PC-9 (cell line): ENCODE data around the gene POFUT2. TPM values are rescaled to one million over a fixed set of nuclear protein-coding genes. Genes with fewer than 3 reads are reported as not detected.

Experiments used
- BruUV-seq: library from RNA; stranded (reverse); fragments of 400-500 nt; replicated peaks from 2 replicates; lab custom pipeline; 2021; lab: Mats Ljungman, UMichigan
- CTCF ChIA-PET: fragments of 300-600 bp; sonication (Branson Sonifier 250); formaldehyde crosslinking; loops from one replicate; lab custom pipeline; 2022; ENCODE audit warnings: antibody characterized with exemption; lab: Charles Lee
- POLR2A ChIA-PET: fragments of 300-600 bp; sonication (Branson Sonifier 250); formaldehyde crosslinking; loops from one replicate; lab custom pipeline; 2022; ENCODE audit warnings: antibody characterized with exemption; ENCODE audit not compliant: unreplicated experiment; lab: Charles Lee
- DNase-seq, 2 experiments: peaks; one replicate each; pipeline versions ENCODE4 v3.0.0 to v3.0.0-alpha.2; 2015 to 2022; ENCODE audit warnings: mixed read lengths in 1 of 2
- H2AFZ ChIP-seq: fragments of 200-600 bp; sonication (generic); 2 replicates; pipeline ENCODE4 v1.8.1; 2017; ENCODE audit warnings: antibody characterized with exemption
- H3F3A ChIP-seq: fragments of 200-600 bp; sonication (generic); 2 replicates; pipeline ENCODE4 v1.8.1; 2017; ENCODE audit warnings: antibody characterized with exemption, mild to moderate bottlenecking, low read depth; ENCODE audit not compliant: insufficient read depth
- H3K27ac ChIP-seq: fragments of 200-600 bp; sonication (generic); 2 replicates; pipeline ENCODE4 v1.6.1; 2016; ENCODE audit warnings: mixed run types
- H3K27me3 ChIP-seq: fragments of 200-600 bp; sonication (generic); 2 replicates; pipeline ENCODE4 v1.6.1; 2016; ENCODE audit warnings: low read depth, mixed run types; ENCODE audit not compliant: insufficient read depth
- H3K36me3 ChIP-seq: fragments of 200-600 bp; sonication (generic); 2 replicates; pipeline ENCODE4 v1.6.1; 2016; ENCODE audit warnings: low read depth, mixed run types
- H3K4me1 ChIP-seq: fragments of 200-600 bp; sonication (generic); replicated peaks from 2 replicates; pipeline ENCODE4 v1.6.1; 2016; ENCODE audit warnings: mixed run types; ENCODE audit not compliant: insufficient read depth
- H3K4me2 ChIP-seq: fragments of 200-600 bp; sonication (generic); 2 replicates; pipeline ENCODE4 v1.6.1; 2017; ENCODE audit warnings: mixed run types
- H3K4me3 ChIP-seq: fragments of 200-600 bp; sonication (generic); 2 replicates; pipeline ENCODE4 v1.6.1; 2016; ENCODE audit warnings: mixed run types
- H3K79me2 ChIP-seq: fragments of 200-600 bp; sonication (generic); 2 replicates; pipeline ENCODE4 v1.6.1; 2017; ENCODE audit warnings: low read depth, mixed run types
- H3K9me2 ChIP-seq: fragments of 200-600 bp; sonication (generic); 2 replicates; pipeline ENCODE4 v1.8.1; 2017; ENCODE audit warnings: mild to moderate bottlenecking; ENCODE audit not compliant: insufficient read depth
- H3K9me3 ChIP-seq: fragments of 200-600 bp; sonication (generic); 2 replicates; pipeline ENCODE4 v1.8.1; 2016; ENCODE audit warnings: low read depth; ENCODE audit not compliant: insufficient read depth
- H4K20me1 ChIP-seq: fragments of 200-600 bp; sonication (generic); 2 replicates; pipeline ENCODE4 v1.8.1; 2017; ENCODE audit not compliant: insufficient read depth
- CTCF ChIP-seq: fragments of 200-600 bp; sonication (generic); conservative IDR thresholded peaks from 2 replicates; pipeline ENCODE4 v1.6.1; 2017; ENCODE audit warnings: mixed run types, antibody characterized with exemption, mild to moderate bottlenecking, moderate library complexity
- EZH2 ChIP-seq: fragments of 200-600 bp; sonication (generic); IDR thresholded peaks from 2 replicates; pipeline ENCODE4 v1.8.0; 2017; ENCODE audit warnings: antibody characterized with exemption, low read depth
- intact Hi-C: fragments of 100-400 bp; cut with micrococcal nuclease; formaldehyde crosslinking; loops from one replicate; pipeline ENCODE4 v1.10.0; 2022; ENCODE audit not compliant: unreplicated experiment
- total RNA-seq: library from RNA; stranded (reverse); gene quantifications from 2 replicates; pipeline ENCODE4 v1.2.3, GENCODE V29; 2021

POFUT2 gene
- total RNA-seq, 1 experiment from 2014 or later = 32.6 TPM

GRCh38 chr21:45299864-45300785, 12.4 kb upstream of the POFUT2 start:
- H3K27ac ChIP-seq = no peak overlapping the region
- no peaks in the 10 kb centered on the region for H3F3A ChIP-seq
- no peaks in the 10 kb centered on the region for H3K79me2 ChIP-seq
- TF ChIP-seq CTCF (no peak), EZH2 (no peak)
- ChIA-PET CTCF (no interaction called here), POLR2A (no interaction called here)
- H3K4me3 ChIP-seq = no peak overlapping the region
- H3K27me3 ChIP-seq = no peaks in the 10 kb centered on the region
- no peaks in the 10 kb centered on the region for H3K36me3 ChIP-seq
- H3K4me2 ChIP-seq = no peak overlapping the region
- no peak overlapping the region for H2AFZ ChIP-seq
- H4K20me1 ChIP-seq = no peaks in the 10 kb centered on the region
- no peak for DNase-seq
- H3K9me2 ChIP-seq = no peaks in the 10 kb centered on the region
- intact Hi-C loops = no loop called here
- H3K9me3 ChIP-seq = no peaks in the 10 kb centered on the region
- no peaks in the 10 kb centered on the region for H3K4me1 ChIP-seq
- no TSS peak for BruUV-seq

GRCh38 chr21:45299026-45299863, 11.6 kb upstream of the POFUT2 start:
- Histone ChIP-seq H3K36me3 (no peaks in the 10 kb centered on the region), H3K27me3 (no peaks in the 10 kb centered on the region), H3K9me3 (no peaks in the 10 kb centered on the region), H2AFZ (no peak overlapping the region), H3K27ac (no peak overlapping the region), H3K79me2 (no peaks in the 10 kb centered on the region), H3K9me2 (no peaks in the 10 kb centered on the region), H4K20me1 (no peaks in the 10 kb centered on the region), H3K4me3 (no peak overlapping the region), H3K4me1 (no peaks in the 10 kb centered on the region), H3F3A (no peaks in the 10 kb centered on the region), H3K4me2 (no peak overlapping the region)
- ChIA-PET POLR2A (no interaction called here), CTCF (no interaction called here)
- BruUV-seq = no TSS peak
- intact Hi-C loops = no loop called here
- no peak for TF ChIP-seq CTCF
- no peak for TF ChIP-seq EZH2
- no peak for DNase-seq

GRCh38 chr21:45297869-45298268, 10.2 kb upstream of the POFUT2 start:
- intact Hi-C loops = no loop called here
- no peaks in the 10 kb centered on the region for H3K36me3 ChIP-seq
- no peak overlapping the region for H3K4me2 ChIP-seq
- TF ChIP-seq CTCF (no peak), EZH2 (no peak)
- no TSS peak for BruUV-seq
- H3K4me3 ChIP-seq = no peak overlapping the region
- no peaks in the 10 kb centered on the region for H3F3A ChIP-seq
- CTCF ChIA-PET = no interaction called here
- no peak overlapping the region for H2AFZ ChIP-seq
- H3K9me2 ChIP-seq = no peaks in the 10 kb centered on the region
- H3K9me3 ChIP-seq = no peaks in the 10 kb centered on the region
- no peak overlapping the region for H3K27ac ChIP-seq
- no peaks in the 10 kb centered on the region for H3K4me1 ChIP-seq
- POLR2A ChIA-PET = no interaction called here
- H3K27me3 ChIP-seq = no peaks in the 10 kb centered on the region
- DNase-seq = no peak
- no peaks in the 10 kb centered on the region for H3K79me2 ChIP-seq
- H4K20me1 ChIP-seq = no peaks in the 10 kb centered on the region
